HG03060 (cell line): Measurements from ENCODE around the gene BLVRA.
A peak's percentile ranks its signal among the peaks of the same experiment; 100 is the strongest.
"Not testable (repeated sequence)": the region's sequence is repeated elsewhere in the genome, so short reads cannot be mapped to it uniquely, and the experiment has no call there.

Experiments
- ATAC-seq: cut with Tn5 transposase; IDR thresholded peaks from one replicate; pipeline ENCODE4 v1.9.1; 2021; ENCODE audit warnings: low read depth, moderate number of reproducible peaks; ENCODE audit not compliant: unreplicated experiment

Gene BLVRA

DNA sequence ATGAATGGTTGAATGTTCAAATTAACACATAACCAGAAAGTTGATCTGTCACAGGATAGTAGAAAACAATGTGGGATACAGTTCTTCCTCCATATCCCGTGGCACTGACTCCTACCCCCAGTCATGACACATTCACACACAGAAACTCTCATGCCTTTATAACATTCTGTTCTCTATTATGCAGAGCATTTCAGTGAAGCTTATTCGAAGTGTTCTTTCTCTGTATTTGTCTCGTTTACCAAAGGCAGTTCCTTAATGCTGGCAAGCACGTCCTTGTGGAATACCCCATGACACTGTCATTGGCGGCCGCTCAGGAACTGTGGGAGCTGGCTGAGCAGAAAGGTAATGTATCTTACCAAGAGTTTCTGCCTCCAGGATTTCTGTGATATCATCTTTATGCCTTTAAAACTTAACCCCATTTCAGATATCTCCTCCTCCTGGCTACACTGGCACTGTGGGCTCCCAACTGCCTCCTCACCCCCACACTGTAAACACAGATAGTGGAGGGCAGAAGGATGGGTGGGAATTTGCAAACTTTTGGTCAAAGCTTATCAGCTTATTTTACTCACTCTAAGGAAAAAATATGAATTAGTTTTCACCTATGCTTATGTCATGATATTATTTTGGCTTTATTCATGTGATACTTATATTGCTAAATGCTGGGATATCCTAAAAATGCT is 34.1 kb downstream of the BLVRA start:
- ATAC-seq, result no peak

DNA sequence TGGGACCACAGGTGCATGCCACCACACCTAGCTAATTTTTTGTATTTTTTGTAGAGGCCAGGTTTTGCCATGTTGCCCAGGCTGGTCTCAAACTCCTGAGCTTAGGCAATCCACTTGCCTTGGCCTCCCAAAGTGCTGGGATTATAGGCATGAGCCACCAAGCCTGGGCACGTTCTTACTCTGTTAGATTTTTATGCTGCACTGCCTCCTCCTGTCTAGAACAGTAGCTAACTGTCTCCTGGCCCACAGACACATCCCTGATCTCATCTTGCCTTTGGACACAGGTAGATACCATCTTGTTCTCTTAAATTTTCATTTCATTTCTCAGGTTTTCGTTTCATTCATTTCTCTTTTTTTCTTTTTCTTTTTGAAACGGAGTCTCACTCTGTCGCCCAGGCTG is 41.1 kb downstream of the BLVRA start:
- ATAC-seq, result no peak

DNA sequence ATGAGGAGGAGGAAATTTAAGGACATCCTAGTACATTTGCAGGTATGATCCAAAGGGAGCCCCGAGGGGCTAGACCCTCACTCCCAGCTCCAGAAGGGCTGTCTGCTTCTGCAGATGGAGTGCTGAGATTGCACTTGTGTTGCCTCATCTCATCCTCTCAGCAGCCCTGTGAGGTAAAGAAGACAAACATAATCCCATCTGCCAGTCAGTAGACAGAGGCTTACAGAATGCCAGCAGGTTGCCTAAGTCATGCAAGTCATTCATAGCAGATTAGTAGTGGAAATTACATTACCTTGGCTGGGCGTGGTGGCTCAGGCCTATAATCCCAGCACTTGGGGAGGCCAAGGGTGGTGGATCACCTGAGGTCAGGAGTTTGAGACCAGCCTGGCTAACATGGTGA is 45.4 kb downstream of the BLVRA start:
- no peak for ATAC-seq

DNA sequence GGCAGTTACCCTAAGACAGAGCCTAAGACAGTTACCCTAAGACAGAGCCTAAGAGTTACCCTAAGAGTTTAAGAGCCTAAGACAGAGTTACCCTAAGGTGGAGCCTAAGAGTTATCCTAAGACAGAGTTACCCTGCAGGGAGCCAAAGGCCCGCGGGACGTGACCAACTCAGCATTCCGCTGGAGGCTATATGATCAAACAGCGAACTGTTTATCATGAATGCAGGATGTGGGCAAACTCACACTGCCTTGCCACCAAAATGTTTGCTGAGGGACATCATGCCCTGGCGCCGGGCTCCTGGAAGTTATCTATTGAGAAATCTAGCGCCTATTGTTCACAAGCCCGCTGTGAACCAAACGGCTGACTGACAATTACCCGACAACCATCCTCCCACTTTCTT is 49.9 kb downstream of the BLVRA start:
- no peak for ATAC-seq

DNA sequence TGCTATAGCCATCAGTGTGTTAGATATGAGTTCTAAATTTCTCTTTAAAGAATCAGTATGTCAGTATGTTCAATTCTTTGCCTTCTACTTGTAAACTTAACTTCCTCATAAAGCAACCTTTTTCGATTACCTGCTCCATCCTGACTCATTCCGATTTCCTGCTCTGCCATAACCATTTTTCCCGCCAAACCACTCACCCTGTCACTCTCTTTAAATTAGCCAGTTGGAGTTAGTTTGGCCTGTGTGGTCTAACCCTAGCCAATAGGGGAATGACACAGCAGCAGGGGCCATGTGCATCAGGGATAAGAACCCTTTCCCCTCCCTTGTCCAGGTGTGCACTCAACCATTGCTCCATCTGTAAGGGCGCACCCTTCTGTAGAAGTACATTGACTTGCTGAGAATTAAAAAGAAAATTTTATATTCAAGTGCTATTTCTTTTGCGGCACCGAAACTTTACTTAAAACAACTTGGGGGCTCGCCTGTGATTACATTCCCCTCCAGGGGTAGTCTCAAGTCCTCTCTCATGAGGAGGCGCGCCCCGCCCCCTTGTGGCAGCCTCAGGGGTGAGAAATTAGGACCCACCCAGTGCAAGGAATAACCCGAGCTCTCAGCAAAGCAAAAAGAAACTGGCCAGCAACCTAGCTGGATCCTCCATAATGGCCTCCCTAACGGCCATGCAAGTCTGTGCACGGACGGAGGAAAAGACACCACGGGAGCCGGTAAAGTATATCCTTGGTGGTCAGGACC is 51.9 kb downstream of the BLVRA start:
- ATAC-seq, result not testable (repeated sequence)

DNA sequence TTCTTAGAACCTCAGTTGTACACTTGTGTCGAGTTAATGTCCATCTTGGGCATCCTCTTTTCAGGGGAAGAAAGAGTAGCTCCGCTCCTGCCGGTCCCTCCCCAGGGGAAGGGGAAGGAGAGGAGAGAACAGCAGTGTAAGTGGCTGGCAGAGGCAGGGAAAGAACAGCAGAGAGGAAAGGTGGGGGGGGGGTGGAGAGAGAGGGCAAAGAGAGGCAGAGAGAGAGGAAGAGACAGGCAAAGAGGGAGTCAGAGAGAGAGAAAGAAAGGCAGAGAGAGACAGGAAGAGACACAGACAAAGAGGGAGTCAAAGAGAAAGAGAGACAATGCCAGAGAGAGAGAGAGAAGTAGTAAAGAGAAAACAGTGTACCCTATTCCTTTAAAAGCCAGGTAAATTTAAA is 56.9 kb downstream of the BLVRA start:
- ATAC-seq, result no peak

DNA sequence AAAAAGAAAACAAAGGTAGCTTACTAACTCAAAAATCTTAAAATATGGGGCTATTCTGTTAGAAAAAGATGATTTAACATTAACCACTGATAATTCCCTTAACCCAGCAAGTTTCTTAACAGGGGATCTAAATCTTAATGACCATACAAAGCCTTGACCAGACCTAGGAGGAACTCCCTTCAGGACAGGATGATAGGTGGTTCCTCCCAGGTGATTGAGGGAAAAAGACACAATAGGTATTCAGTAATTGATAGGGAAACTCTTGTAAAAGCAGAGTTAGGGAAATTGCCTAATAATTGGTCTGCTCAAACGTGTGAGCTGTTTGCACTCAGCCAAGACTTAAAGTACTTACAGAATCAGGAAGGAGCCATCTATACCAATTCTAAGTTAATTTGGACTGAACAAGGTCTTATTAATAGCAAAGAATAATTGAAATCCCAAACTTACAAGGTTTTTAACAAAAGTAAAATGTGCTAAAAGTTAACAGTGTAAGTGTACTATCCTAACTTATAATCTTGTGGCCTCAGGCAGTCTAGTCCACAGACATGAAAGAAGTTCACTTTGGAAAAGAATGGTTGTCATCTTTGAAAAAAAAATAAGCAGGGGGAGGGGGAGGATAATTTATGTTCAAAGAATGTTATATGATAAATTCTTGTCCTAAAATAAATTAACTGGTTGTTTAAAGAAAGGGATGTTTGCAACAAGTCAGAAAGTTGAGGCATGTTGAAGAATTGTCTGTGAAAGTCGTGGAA is 57.7 kb downstream of the BLVRA start:
- not testable (repeated sequence) for ATAC-seq

DNA sequence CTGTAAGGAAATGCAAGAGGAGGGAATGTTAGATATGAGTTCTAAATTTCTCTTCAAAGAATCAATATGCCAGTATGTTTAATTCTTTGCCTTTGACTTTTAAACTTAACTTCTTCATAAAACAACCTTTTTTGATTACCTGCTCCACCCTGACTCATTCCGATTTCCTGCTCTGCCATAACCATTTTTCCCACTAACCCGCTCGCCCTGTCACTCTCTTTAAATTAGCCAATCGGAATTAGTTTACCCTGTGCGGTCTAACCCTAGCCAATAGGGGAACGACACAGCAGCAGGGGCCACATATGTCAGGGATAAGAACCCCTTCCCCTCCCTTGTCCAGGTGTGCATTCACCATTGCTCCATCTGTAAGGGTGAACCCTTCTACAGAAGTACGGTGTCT is 64.9 kb downstream of the BLVRA start:
- ATAC-seq, result not testable (repeated sequence)

DNA sequence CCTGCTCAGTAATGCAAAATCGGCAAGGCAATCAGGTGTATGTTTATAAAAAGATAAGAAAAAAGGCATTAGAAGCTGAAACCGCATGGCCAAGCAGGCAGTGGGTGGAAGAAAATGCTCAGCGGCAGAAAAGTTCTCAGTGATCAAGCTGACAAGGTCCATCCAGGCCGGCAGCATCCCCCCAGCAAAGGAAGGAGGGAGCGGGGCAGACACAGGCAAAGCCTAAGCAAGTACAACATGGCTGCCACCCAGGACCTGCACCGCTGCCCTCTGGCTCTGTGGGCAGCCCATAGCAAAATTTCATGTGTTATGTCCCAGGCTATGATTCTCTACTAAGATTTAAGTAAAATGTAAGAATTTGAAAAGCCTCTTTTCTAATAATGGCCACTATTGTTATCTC is 65.5 kb downstream of the BLVRA start:
- no peak for ATAC-seq

DNA sequence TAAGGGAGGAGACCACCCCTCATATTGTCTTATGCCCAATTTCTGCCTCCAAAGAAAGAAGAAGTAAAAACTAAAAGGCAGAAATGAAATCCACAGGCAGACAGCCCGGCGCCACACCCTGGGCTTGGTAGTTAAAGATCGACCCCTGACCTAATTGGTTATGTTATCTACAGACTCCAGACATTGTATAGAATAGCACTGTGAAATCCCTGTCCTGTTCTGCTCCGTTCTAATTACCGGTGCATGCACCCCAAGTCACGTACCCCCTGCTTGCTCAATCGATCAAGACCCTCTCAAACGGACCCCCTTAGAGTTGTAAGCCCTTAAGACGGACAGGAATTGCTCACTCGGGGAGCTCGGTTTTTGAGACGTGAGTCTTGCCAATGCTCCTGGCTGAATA is 66.0 kb downstream of the BLVRA start:
- ATAC-seq, result not testable (repeated sequence)

DNA sequence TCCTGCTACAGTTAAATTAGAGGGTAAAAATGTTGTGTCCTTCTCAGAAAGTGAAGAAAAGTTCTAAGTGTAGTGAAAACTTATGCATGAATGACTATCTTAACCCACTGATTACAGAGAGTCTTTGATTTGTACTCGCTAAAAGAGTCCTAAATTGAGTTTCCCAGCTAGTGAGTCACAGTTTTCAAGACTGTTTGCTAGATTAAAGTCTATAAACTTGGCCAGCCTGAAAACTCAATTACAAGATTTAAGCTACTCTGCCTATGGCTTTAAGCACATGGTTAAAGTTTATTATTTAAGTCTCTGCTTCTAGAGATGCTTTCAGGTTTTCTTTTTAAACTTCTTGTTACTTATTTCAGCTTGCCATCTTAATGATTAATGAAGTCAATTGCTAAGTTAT is 66.5 kb downstream of the BLVRA start:
- ATAC-seq, result no peak

DNA sequence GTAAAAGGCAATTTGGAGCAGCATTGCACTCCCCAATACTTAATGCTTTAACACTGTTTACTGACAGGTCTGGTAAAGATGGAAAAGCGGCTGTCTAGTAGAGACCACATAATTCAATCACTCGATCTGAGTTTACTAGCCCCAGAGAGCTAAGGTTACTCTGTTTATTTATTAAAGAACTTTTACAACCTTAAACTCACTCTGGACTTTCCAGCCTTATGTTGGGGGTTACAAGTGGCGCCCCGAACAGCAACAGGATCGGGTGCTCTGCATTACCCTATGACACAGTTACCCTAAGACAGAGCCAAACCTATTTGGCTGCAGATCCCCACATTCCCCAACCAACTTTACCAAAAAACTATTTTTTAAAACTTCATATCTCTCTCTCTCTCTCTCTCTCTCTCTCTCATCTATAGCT is 66.9 kb downstream of the BLVRA start:
- ATAC-seq, result no peak

DNA sequence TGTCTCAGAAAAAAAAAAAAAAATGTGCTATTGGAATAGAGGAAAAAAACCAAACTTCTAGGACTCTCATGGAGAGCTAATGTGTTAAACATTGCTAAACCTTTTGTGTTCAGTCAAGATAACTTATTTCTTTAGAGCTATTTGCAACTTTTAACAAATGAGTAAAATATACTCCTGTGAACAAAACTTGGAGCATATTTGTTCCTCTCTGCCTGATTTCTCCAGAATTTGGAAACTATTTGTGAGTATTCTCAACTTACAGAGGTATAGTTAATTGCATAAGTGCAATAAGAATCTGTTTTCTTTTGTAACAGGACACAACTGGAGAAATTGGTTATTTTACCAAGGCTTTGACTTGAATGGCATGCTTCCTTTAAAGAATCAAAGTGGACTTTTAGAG is 72.4 kb downstream of the BLVRA start:
- not testable (repeated sequence) for ATAC-seq

DNA sequence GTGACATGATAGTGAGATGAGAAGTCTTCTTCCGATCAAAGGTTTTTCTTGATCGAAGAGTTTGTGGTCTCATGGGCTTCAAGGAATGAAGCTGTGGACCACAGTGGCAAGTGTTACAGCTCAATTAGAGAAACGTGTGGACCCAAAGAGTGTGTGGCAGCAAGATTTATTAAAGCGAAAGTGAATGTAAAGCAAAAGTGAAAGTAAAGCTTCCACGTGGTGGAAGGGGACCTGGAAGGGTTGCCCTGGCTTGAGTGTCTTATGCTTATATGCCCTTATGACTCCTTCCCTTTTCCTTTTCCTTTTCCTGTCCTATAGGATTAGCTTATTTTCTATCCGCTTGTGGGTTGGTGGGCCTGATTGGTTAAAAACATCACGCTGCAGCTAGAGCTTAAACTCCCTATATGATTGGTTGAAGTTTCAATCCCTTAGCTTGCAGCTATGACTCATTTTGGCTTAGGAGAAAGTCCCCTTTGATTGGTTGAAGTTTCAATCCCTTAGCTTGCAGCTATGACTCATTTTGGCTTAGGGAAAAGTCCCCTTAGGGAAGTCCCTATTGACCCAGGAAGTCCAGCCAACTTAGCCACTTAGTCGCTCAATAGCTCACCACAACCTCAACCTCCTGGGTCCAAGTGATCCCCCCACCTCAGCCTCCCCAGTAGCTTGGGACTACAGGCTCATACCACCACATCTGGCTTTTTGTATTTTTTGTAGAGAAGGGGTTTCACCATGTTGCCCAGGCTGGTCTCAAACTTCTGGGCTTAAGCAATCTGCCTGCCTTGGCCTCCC is 76.2 kb downstream of the BLVRA start:
- peak; percentile 61 for ATAC-seq

DNA sequence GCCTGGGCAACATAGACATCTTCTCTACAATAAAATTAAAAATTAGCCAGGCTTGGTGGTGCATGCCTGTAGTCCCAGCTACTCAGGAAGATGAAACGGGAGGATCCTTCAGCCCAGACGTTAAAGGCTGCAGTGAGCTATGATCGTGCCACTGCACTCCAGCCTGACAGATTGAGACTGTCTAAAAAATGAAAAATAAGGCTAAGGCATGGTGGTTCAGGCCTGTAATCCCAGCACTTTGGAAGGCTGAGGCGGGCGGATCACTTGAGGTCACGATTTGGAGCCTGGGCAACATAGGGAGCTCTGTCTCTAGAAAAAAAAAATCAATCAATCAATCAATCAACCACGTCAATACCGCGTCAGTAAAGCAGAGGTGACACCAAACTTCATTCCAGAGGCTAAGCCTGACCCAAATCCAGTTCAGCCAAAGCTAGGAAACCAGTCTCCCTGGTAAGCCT is 79.8 kb downstream of the BLVRA start:
- ATAC-seq, result no peak

DNA sequence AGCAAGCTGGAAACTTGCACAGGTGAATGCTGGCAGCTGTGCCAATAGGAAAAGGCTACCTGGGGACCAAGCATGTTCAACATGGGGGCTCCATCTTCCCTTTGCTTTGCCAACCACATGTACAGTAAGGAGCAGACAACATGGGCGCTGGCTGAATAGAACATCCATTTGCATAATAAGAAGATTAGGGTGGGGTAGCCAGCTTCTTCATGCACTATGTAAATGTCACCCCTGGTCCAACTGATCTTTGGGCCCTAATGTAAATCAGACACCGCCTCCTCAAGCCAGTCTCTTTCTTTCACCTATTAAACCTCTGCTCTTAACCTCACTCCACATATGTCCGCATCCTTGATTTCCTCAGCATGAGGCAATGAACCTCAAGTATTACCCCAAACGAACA is 84.8 kb downstream of the BLVRA start:
- no peak for ATAC-seq

DNA sequence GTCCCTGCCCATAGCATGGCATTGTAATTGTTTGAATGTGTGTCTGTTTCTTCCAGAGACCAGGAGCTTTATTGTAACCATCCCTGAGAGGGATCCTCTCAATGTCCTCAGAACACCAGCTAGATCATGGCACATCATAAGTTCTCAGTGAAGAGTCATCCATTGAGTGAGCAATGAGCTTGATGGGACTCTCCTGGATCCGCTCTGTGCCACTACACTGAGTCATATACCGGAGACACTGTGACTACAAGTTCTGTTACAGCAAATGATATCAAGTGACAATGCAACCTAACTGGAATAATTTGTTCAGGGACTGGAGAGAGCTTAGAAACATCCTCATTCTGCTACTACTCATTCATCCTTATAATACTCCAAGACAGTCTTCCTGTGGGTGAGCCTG is 85.8 kb downstream of the BLVRA start:
- ATAC-seq, result no peak

DNA sequence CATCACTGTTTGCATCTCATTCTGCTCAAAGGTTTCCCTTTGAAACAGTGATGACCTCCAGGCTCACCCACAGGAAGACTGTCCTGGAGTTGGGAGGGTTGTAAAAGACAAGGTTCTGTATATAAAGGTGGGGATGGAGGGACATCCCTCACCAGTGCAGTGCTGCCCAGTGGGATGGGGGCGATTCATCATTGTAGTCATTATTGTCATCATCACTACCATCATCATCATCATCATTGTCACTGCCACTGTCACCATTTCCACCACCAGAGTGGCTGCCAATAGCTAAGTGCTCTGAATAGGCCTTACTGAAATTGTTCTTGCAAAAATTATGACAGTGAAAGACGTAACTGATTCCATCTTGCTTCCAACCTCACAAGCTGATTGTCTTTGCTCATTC is 86.2 kb downstream of the BLVRA start:
- ATAC-seq, result no peak

DNA sequence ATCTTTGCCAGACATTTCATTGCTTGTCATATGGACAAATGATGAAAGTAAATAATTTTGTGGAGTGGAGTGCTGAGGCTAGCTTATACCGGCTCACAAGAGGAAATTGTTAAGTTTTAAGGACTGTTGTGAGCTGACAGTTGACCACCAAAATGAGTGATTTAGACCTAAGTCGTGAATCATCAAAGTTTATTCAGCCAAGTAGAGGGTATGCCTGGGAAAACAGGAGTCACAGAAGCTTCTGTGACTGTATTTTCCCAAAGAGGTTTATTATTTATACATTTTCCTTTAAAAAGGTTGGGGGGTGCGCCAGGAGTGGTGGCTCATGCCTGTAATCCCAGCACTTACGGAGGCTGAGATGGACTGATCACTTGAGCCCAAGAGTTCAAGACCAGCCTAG is 89.0 kb downstream of the BLVRA start:
- ATAC-seq, result no peak

DNA sequence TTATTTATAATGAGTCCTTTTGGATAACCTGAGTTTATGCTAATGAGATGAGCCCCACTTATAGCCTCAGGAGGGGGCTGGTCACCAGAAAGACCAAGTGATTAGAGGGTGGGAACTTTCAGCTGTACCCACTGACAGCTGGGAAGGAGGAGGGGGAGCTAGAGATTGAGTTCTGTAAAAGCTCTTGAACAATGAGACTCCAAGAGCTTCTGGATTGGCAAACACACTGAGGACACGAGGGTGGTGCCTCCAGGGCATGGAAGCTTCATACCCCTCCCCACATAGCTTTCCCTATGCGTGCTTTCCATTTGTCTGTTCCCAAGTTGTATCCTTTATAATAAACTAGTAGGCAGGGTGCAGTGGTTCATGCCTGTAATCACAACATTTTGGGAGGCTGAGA is 90.6 kb downstream of the BLVRA start:
- no peak for ATAC-seq
